Subcutaneous adipose tissue (tissue), 4 donors: ENCODE results near the gene ADCK2. TPM values are rescaled to one million over a fixed set of nuclear protein-coding genes. Genes with fewer than 3 reads are reported as not detected.

Source experiments
- CTCF ChIP-seq: fragments of 450-650 bp; IDR thresholded peaks from one replicate; pipeline ENCODE4 v1.5.1; 2016; ENCODE audit warnings: low read depth, mild to moderate bottlenecking, control low read depth, antibody characterized with exemption, moderate library complexity
- total RNA-seq, 4 donors: library from RNA; depleted of rRNA; stranded (reverse); fragments of >200 nt; gene quantifications; one replicate each; pipeline ENCODE4 v1.1.0, GENCODE V29; 2016

The ADCK2 gene
- total RNA-seq, 4 donors from 2014 or later = 6.8 to 45.0 (median 19.9) TPM

GRCh38 chr7:140714331-140715040, 41.7 kb downstream of the ADCK2 start:
- TF ChIP-seq CTCF = no peak

GRCh38 chr7:140719721-140720120, 47.0 kb downstream of the ADCK2 start:
- no peak for TF ChIP-seq CTCF

DNA sequence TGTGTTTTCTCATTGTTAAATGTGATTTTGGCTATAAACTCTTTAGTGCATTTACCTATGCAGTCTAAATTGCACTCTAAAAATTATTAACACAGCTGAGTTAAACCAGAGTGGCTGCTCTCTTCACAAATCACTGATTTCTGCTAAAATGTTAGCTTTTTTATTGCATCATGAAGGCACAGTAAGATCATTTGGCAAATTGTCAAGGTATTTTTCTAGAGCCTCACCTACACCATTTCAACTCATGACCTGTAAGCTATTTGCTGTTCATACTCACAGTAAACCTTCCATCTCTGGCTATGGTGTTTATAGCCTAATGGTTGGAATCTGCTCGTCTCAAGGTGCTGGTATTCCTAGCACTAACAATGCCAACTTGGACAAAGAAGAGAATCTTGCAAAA, 49.5 kb downstream of the ADCK2 start:
- no peak for TF ChIP-seq CTCF

DNA sequence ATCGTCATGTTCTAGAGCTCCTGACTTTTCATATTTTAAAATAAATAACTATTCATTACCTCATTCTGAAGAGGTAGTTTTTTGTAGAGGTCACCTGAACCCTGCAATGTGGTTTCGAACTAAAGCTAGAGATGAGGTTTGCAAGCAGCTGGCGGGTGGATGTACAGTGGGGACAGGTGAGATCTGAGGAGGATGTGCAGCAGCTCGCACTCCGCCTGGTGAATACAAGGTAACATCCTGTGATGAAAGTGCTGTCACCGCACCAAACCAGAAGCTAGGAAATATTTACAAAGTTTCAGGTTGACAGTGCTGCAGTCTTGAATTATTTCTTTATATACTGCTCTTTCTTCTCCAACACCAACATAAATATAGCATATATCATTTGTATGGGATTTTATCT, 50.3 kb downstream of the ADCK2 start:
- no peak for TF ChIP-seq CTCF

- TF ChIP-seq CTCF = no peak
These were observed 50.8 kb downstream of the ADCK2 start for GRCh38 chr7:140723574-140723973.

DNA sequence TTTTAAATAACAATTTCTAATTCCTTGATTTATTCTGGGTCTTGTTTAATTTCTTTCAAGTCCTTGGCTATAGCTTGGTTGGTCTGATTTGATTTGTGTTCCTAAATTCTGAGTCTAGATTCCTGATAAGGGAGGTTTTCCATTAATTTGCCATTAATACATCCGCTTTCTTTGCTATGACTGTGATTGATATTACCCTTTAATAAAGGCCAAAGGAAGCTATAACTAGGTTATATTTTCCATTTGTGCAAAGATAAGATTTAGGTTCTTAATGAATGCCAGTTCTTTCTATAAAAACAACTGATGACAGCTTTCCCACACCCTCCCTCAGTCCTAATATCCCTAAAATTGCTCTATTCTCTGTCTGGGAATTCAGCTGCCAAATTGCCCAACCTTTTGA, 52.0 kb downstream of the ADCK2 start:
- no peak for TF ChIP-seq CTCF

DNA sequence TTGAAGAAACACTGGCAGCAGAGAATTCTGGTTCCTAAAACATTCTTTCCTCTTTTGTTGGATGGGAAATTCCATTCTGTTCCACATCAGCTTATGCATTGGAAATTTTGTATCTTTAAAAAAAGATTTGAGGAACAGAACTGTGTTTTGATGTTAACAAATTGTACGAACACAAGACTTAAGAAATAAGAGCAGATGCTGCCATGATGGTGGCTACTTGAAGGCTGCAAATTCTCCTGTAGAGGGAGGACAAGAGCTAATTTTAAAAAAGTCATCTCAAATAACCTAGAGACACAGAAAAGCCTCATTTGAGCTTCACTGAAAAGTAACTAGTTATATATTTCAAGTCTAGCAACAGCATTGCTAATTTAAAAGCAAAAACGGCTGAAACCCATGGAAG, 53.5 kb downstream of the ADCK2 start:
- TF ChIP-seq CTCF = no peak
